SH-SY5Y (cell line): ENCODE measurements around the gene SPC24.

Source experiments
- GATA2 ChIP-seq: IDR thresholded peaks from 2 replicates; pipeline ENCODE4 v1.6.1; 2011; ENCODE audit warnings: mild to moderate bottlenecking, low read depth, low read length
- GATA3 ChIP-seq: IDR thresholded peaks from 2 replicates; pipeline ENCODE4 v1.6.1; 2011; ENCODE audit warnings: low read depth, mild to moderate bottlenecking, low read length, moderate library complexity

- TF ChIP-seq GATA3 = no peak
- no peak for TF ChIP-seq GATA2
Observed at GRCh38 chr19:11169896-11170678, 14.5 kb upstream of the SPC24 start.
